Endothelial cell of umbilical vein (primary cell): ENCODE results near the gene PAPPA2. TPM values are rescaled to one million over a fixed set of nuclear protein-coding genes. Genes with fewer than 3 reads are reported as not detected.

Experiments
- BruUV-seq: library from RNA; stranded (reverse); fragments of 400-500 nt; replicated peaks from 2 replicates; lab custom pipeline; 2021; lab: Mats Ljungman, UMichigan
- CTCF ChIA-PET: fragments of 300-600, 350-600 bp; sonication (Branson Sonifier 250); formaldehyde crosslinking; loops from one replicate; lab custom pipeline; 2021; ENCODE audit warnings: antibody characterized with exemption, inconsistent platforms; lab: Charles Lee
- POLR2A ChIA-PET: fragments of 300-600, 350-600 bp; sonication (Branson Sonifier 250); formaldehyde crosslinking; loops from one replicate; lab custom pipeline; 2021; ENCODE audit warnings: antibody characterized with exemption, inconsistent platforms; lab: Charles Lee
- DNase-seq: peaks from one replicate; pipeline ENCODE4 v3.0.0-alpha.2; 2011; ENCODE audit warnings: low read depth, low spot score
- FAIRE-seq: peaks from 2 replicates; lab custom pipeline; 2011; peaks lifted over from hg19 to GRCh38; lab: Jason Lieb, UNC
- H2AFZ ChIP-seq: 2 replicates; pipeline ENCODE4 v1.6.0; 2012; ENCODE audit warnings: low read depth, low read length, control low read depth, inconsistent platforms
- H3K27ac ChIP-seq: 2 replicates; pipeline ENCODE4 v1.5.1; 2011; ENCODE audit warnings: low read depth, mild to moderate bottlenecking, control low read depth, low read length, moderate library complexity; ENCODE audit not compliant: insufficient read depth
- H3K27me3 ChIP-seq, 2 experiments: 2 replicates each; pipeline versions ENCODE4 v1.6.0 to v1.6.1; 2011; ENCODE audit warnings: low read length in 2 of 2, mixed read lengths in 1 of 2; ENCODE audit not compliant: control insufficient read depth in 2 of 2, insufficient read depth in 2 of 2
- H3K36me3 ChIP-seq, 2 experiments: 2 replicates in 1 of 2; 3 replicates in 1 of 2; pipeline ENCODE4 v1.5.1; 2011; ENCODE audit warnings: low read length in 2 of 2, mild to moderate bottlenecking in 1 of 2, moderate library complexity in 1 of 2; ENCODE audit not compliant: control insufficient read depth in 2 of 2, insufficient read depth in 2 of 2; ENCODE audit errors: extremely low read depth in 1 of 2
- H3K4me1 ChIP-seq: 3 replicates; pipeline ENCODE4 v1.5.1; 2011; ENCODE audit warnings: mild to moderate bottlenecking, low read length; ENCODE audit not compliant: control insufficient read depth, insufficient read depth; ENCODE audit errors: extremely low read depth
- H3K4me2 ChIP-seq: 2 replicates; pipeline ENCODE4 v1.6.1; 2011; ENCODE audit warnings: low read length, control low read depth, mixed read lengths; ENCODE audit not compliant: insufficient read depth
- H3K4me3 ChIP-seq, 3 experiments: fragments of 200-600 bp in 1 of 3; sonication (generic), shearing (Covaris generic) in 1 of 3; replicated peaks in 1 of 3; 2 replicates each; pipeline ENCODE4 v1.5.1; 2011 to 2016; ENCODE audit warnings: control low read depth in 3 of 3, low read length in 3 of 3, mild to moderate bottlenecking in 2 of 3, inconsistent platforms in 1 of 3, low read depth in 1 of 3, moderate library complexity in 1 of 3; ENCODE audit not compliant: insufficient read depth in 1 of 3
- H3K79me2 ChIP-seq: 2 replicates; pipeline ENCODE4 v1.6.0; 2012; ENCODE audit warnings: low read length, inconsistent platforms; ENCODE audit not compliant: control insufficient read depth, insufficient read depth
- H3K9ac ChIP-seq: replicated peaks from 2 replicates; pipeline ENCODE3; 2011; ENCODE audit warnings: low read length, control low read depth; ENCODE audit not compliant: insufficient read depth; ENCODE audit errors: extremely low read depth
- H3K9me1 ChIP-seq: replicated peaks from 3 replicates; pipeline ENCODE4 v1.6.0; 2011; ENCODE audit warnings: mild to moderate bottlenecking, low read length; ENCODE audit not compliant: control insufficient read depth, insufficient read depth; ENCODE audit errors: extremely low read depth
- H3K9me3 ChIP-seq: replicated peaks from 2 replicates; pipeline ENCODE4 v1.5.1; 2012; ENCODE audit warnings: low read length, inconsistent platforms; ENCODE audit not compliant: control insufficient read depth, insufficient read depth
- H4K20me1 ChIP-seq: replicated peaks from 2 replicates; pipeline ENCODE3; 2011; ENCODE audit warnings: mild to moderate bottlenecking, low read length; ENCODE audit not compliant: control insufficient read depth, insufficient read depth; ENCODE audit errors: extremely low read depth
- CTCF ChIP-seq, 2 donors: IDR thresholded peaks; 1 replicate in 1 of 2; 2 replicates in 1 of 2; pipeline ENCODE4 v1.5.1; 2011; ENCODE audit warnings: low read length in 2 of 2, mild to moderate bottlenecking in 2 of 2, moderate library complexity in 2 of 2, control low read depth in 1 of 2, inconsistent platforms in 1 of 2, low read depth in 1 of 2; ENCODE audit not compliant: insufficient read depth in 1 of 2; ENCODE audit errors: extremely low read depth in 1 of 2
- EZH2 ChIP-seq: IDR thresholded peaks from 2 replicates; pipeline ENCODE4 v1.6.1; 2012; ENCODE audit warnings: borderline replicate concordance, low read depth, mild to moderate bottlenecking, moderate library complexity, low read length, inconsistent platforms; ENCODE audit not compliant: severe bottlenecking
- FOS ChIP-seq: IDR thresholded peaks from 2 replicates; pipeline ENCODE4 v1.6.1; 2011; ENCODE audit warnings: mild to moderate bottlenecking, low read length, moderate library complexity, borderline replicate concordance; ENCODE audit not compliant: insufficient read depth
- GATA2 ChIP-seq: IDR thresholded peaks from 2 replicates; pipeline ENCODE4 v1.7.0; 2011; ENCODE audit warnings: low read depth, mild to moderate bottlenecking, moderate library complexity, mixed read lengths, low read length; ENCODE audit not compliant: insufficient read length, insufficient read depth
- JUN ChIP-seq: IDR thresholded peaks from 2 replicates; pipeline ENCODE4 v1.6.1; 2011; ENCODE audit warnings: borderline replicate concordance, low read depth; ENCODE audit not compliant: insufficient read length, insufficient read depth
- MAX ChIP-seq: IDR thresholded peaks from 2 replicates; pipeline ENCODE4 v1.6.1; 2011; ENCODE audit not compliant: insufficient read depth, insufficient read length
- MYC ChIP-seq: IDR thresholded peaks from one replicate; pipeline ENCODE4 v1.6.1; 2011; ENCODE audit warnings: mild to moderate bottlenecking, low read depth, low read length
- POLR2A ChIP-seq: IDR thresholded peaks from 2 replicates; pipeline ENCODE4 v1.6.1; 2012; ENCODE audit warnings: low read depth, mild to moderate bottlenecking, control low read depth, low read length
- dilution Hi-C: fragments of 300-500 bp; cut with MboI; formaldehyde crosslinking; loops from one replicate; pipeline ENCODE4 v1.15.0; 2019; ENCODE audit warnings: low sequenced_read_pairs; ENCODE audit not compliant: extremely low pct_ligation_motif_present
- intact Hi-C: fragments of 100-400 bp; cut with micrococcal nuclease; formaldehyde crosslinking; loops from one replicate; pipeline ENCODE4 v1.10.0; 2022
- polyA plus RNA-seq, 4 experiments: library from polyadenylated mRNA; depleted of rRNA in 3 of 4; stranded (reverse) in 3 of 4; unstranded in 1 of 4; fragments of >200 nt; gene quantifications; 2 replicates each; pipeline versions ENCODE4 v1.2.1 to v1.2.3, GENCODE V29; 2011 to 2012; ENCODE audit warnings: missing spikeins in 1 of 4
- total RNA-seq: library from RNA; stranded (reverse); gene quantifications from 2 replicates; pipeline ENCODE4 v1.2.3, GENCODE V29; 2021

PAPPA2 gene
- total and polyA plus RNA-seq, 2 donors (not counting 3 experiments of a cell fraction or from before 2014, with no cell fraction given), result not detected

GRCh38 chr1:176741181-176741580 lies 278.2 kb downstream of the PAPPA2 start:
- Histone ChIP-seq H3K9ac (no peak overlapping the region), H3K4me1 (no peaks in the 10 kb centered on the region), H2AFZ (no peak overlapping the region), H3K27me3 (no peaks in the 10 kb centered on the region), H3K4me2 (no peak overlapping the region), H3K79me2 (no peaks in the 10 kb centered on the region), H3K27ac (no peak overlapping the region), H3K36me3 (no peaks in the 10 kb centered on the region), H3K9me3 (no peaks in the 10 kb centered on the region), H4K20me1 (no peaks in the 10 kb centered on the region), H3K9me1 (no peaks in the 10 kb centered on the region), H3K4me3 (no peak overlapping the region)
- no peak for TF ChIP-seq MYC
- TF ChIP-seq GATA2, result no peak
- no peak for TF ChIP-seq MAX
- TF ChIP-seq CTCF (IDR thresholded peaks at IDR 0.05; ENCODE audit: extremely low read depth in 1 of 2, insufficient read depth in 1 of 2, low read depth in 1 of 2, low read length in 2 of 2), result no peak
- no peak for TF ChIP-seq EZH2
- TF ChIP-seq POLR2A, result no peak
- no peak for TF ChIP-seq JUN
- no peak for TF ChIP-seq FOS
- ChIA-PET POLR2A (no interaction called here), CTCF (no interaction called here)
- BruUV-seq, result no TSS peak
- DNase-seq (no peak), FAIRE-seq (no peak)
- intact Hi-C loops (no loop called here), dilution Hi-C loops (no loop called here)
